ENCODE data around the gene REM2.

The REM2 gene

GRCh38 chr14:22882529-22883172, 371 bp upstream of the REM2 start:
- DNase-seq (ENCODE audit: extremely low spot score) = peak; percentile 40
- ChIA-PET POLR2A (interaction anchor here (0.6 to 1.6 kb wide), 3 partner anchors 13 to 435 kb away, joined by 3 to 5 read pairs (median 3); no protein-coding TSS in a partner anchor), CTCF (interaction anchor here (0.8 to 12.3 kb wide), 8 partner anchors 9 to 52 kb away, joined by 3 to 196 read pairs (median 8); partner anchors contain the start of genes LRP10 and PRMT5)
- no peak for TF ChIP-seq CTCF (IDR thresholded peaks at IDR 0.05; ENCODE audit: control extremely low read depth, extremely low read depth, low read depth, missing control alignments)

GRCh38 chr14:22884076-22884737, 1.2 kb downstream of the REM2 start:
- CTCF ChIA-PET = interaction anchor here (0.7 to 12.3 kb wide), 8 partner anchors 11 to 313 kb away, joined by 3 to 196 read pairs (median 24); partner anchors contain the start of genes LRP10 and PRMT5
- POLR2A ChIA-PET = interaction anchor here (1.3 to 1.6 kb wide), 2 partner anchors 17 to 295 kb away, joined by 3 to 5 read pairs; partner anchors contain the start of gene DAD1
- no peak for DNase-seq (ENCODE audit: extremely low spot score)
- no peak for TF ChIP-seq CTCF (IDR thresholded peaks at IDR 0.05; ENCODE audit: control extremely low read depth, extremely low read depth, low read depth, missing control alignments)

GRCh38 chr14:22884738-22885523, 1.9 kb downstream of the REM2 start:
- DNase-seq (ENCODE audit: extremely low spot score) = no peak
- POLR2A ChIA-PET = interaction anchor here (1.3 to 1.6 kb wide), 2 partner anchors 17 to 296 kb away, joined by 3 to 5 read pairs; partner anchors contain the start of gene DAD1
- CTCF ChIA-PET = interaction anchor here (0.9 to 12.3 kb wide), 10 partner anchors 11 to 314 kb away, joined by 3 to 196 read pairs (median 8); partner anchors contain the start of gene LRP10
- no peak for TF ChIP-seq CTCF (IDR thresholded peaks at IDR 0.05; ENCODE audit: control extremely low read depth, extremely low read depth, low read depth, missing control alignments)

- ChIA-PET POLR2A (interaction anchor here (0.5 to 1.5 kb wide), 5 partner anchors 10 to 666 kb away, joined by 3 to 6 read pairs (median 4); partner anchors contain the start of gene ZFHX2), CTCF (interaction anchor here (0.8 to 12.3 kb wide), 16 partner anchors 10 to 331 kb away, joined by 3 to 196 read pairs (median 3); partner anchors contain the start of genes LRP10 and OXA1L)
- no peak for TF ChIP-seq CTCF (IDR thresholded peaks at IDR 0.05; ENCODE audit: control extremely low read depth, extremely low read depth, low read depth, missing control alignments)
- DNase-seq (ENCODE audit: extremely low spot score) = no peak
These were observed 3.0 kb downstream of the REM2 start for GRCh38 chr14:22885975-22886374.

GRCh38 chr14:22886500-22887259, 3.7 kb downstream of the REM2 start:
- CTCF ChIA-PET = interaction anchor here (0.8 to 12.3 kb wide), 15 partner anchors 9 to 331 kb away, joined by 3 to 196 read pairs (median 3); partner anchors contain the start of genes LRP10 and OXA1L
- TF ChIP-seq CTCF (IDR thresholded peaks at IDR 0.05; ENCODE audit: control extremely low read depth, extremely low read depth, low read depth, missing control alignments) = peak; percentile 40
- POLR2A ChIA-PET = interaction anchor here (0.6 to 1.5 kb wide), 4 partner anchors 9 to 121 kb away, joined by 3 to 6 read pairs (median 4); no protein-coding TSS in a partner anchor
- DNase-seq (ENCODE audit: extremely low spot score) = peak; percentile 89
